Mucosa of stomach (tissue), 1 donor: Measurements from ENCODE around the gene EPG5.
"Not testable (repeated sequence)": the region's sequence is repeated elsewhere in the genome, so short reads cannot be mapped to it uniquely, and the experiment has no call there.

ENCODE experiments used
- H3K27me3 ChIP-seq: one replicate; pipeline ENCODE4 v1.7.0; 2013; ENCODE audit warnings: mild to moderate bottlenecking, low read length; ENCODE audit not compliant: control insufficient read depth, insufficient read depth
- H3K36me3 ChIP-seq: one replicate; pipeline ENCODE4 v1.7.0; 2013; ENCODE audit warnings: low read length; ENCODE audit not compliant: control insufficient read depth, insufficient read depth
- H3K4me1 ChIP-seq: one replicate; pipeline ENCODE4 v1.7.0; 2013; ENCODE audit warnings: mild to moderate bottlenecking, low read length; ENCODE audit not compliant: control insufficient read depth, insufficient read depth
- H3K4me3 ChIP-seq: one replicate; pipeline ENCODE4 v1.7.0; 2013; ENCODE audit warnings: low read length
- H3K9ac ChIP-seq: one replicate; pipeline ENCODE4 v1.7.0; 2013; ENCODE audit warnings: mild to moderate bottlenecking, low read length, moderate library complexity
- H3K9me3 ChIP-seq: one replicate; pipeline ENCODE4 v1.7.0; 2013; ENCODE audit warnings: mild to moderate bottlenecking, low read length, moderate library complexity; ENCODE audit not compliant: control insufficient read depth
- donor health status: Pancreatic carcinoma.

The EPG5 gene

GRCh38 chr18:45974088-45974536, 7.0 kb upstream of the EPG5 start:
- Histone ChIP-seq H3K36me3 (no peaks in the 10 kb centered on the region), H3K9ac (no peak overlapping the region), H3K27me3 (no peaks in the 10 kb centered on the region), H3K4me3 (no peak overlapping the region), H3K4me1 (no peaks in the 10 kb centered on the region), H3K9me3 (no peaks in the 10 kb centered on the region)

GRCh38 chr18:45964913-45965312, 2.2 kb downstream of the EPG5 start:
- H3K4me1 ChIP-seq = peaks cover 10% of the 10 kb centered on the region
- H3K27me3 ChIP-seq, H3K9ac ChIP-seq, H3K4me3 ChIP-seq, H3K9me3 ChIP-seq, H3K36me3 ChIP-seq: not testable (repeated sequence)

GRCh38 chr18:45962866-45963265, 4.3 kb downstream of the EPG5 start:
- no peak overlapping the region for H3K9ac ChIP-seq
- H3K4me1 ChIP-seq = peaks cover 10% of the 10 kb centered on the region
- H3K4me3 ChIP-seq = no peak overlapping the region
- H3K9me3 ChIP-seq = no peaks in the 10 kb centered on the region
- H3K27me3 ChIP-seq = no peaks in the 10 kb centered on the region
- H3K36me3 ChIP-seq = no peaks in the 10 kb centered on the region

- Histone ChIP-seq H3K4me1 (peaks cover 10% of the 10 kb centered on the region), H3K9me3 (no peaks in the 10 kb centered on the region), H3K27me3 (no peaks in the 10 kb centered on the region), H3K9ac (no peak overlapping the region), H3K36me3 (no peaks in the 10 kb centered on the region), H3K4me3 (no peak overlapping the region)
Observed at GRCh38 chr18:45962461-45962860, 4.7 kb downstream of the EPG5 start.

GRCh38 chr18:45959484-45959883, 7.6 kb downstream of the EPG5 start:
- H3K4me3 ChIP-seq, H3K4me1 ChIP-seq, H3K27me3 ChIP-seq, H3K9me3 ChIP-seq, H3K36me3 ChIP-seq, H3K9ac ChIP-seq: not testable (repeated sequence)

GRCh38 chr18:45958730-45959129, 8.4 kb downstream of the EPG5 start:
- Histone ChIP-seq H3K27me3 (no peaks in the 10 kb centered on the region), H3K9ac (no peak overlapping the region), H3K4me1 (peaks cover 5% of the 10 kb centered on the region), H3K4me3 (no peak overlapping the region), H3K9me3 (no peaks in the 10 kb centered on the region), H3K36me3 (no peaks in the 10 kb centered on the region)

GRCh38 chr18:45958027-45958426, 9.1 kb downstream of the EPG5 start:
- Histone ChIP-seq H3K4me3 (no peak overlapping the region), H3K36me3 (no peaks in the 10 kb centered on the region), H3K27me3 (no peaks in the 10 kb centered on the region), H3K4me1 (peaks cover 5% of the 10 kb centered on the region), H3K9me3 (no peaks in the 10 kb centered on the region), H3K9ac (no peak overlapping the region)

GRCh38 chr18:45957100-45957499, 10.0 kb downstream of the EPG5 start:
- Histone ChIP-seq H3K9ac (no peak overlapping the region), H3K27me3 (no peaks in the 10 kb centered on the region), H3K36me3 (no peaks in the 10 kb centered on the region), H3K4me3 (no peak overlapping the region), H3K9me3 (no peaks in the 10 kb centered on the region), H3K4me1 (no peaks in the 10 kb centered on the region)

- Histone ChIP-seq H3K27me3 (no peaks in the 10 kb centered on the region), H3K9me3 (no peaks in the 10 kb centered on the region), H3K36me3 (no peaks in the 10 kb centered on the region), H3K4me3 (no peak overlapping the region), H3K4me1 (no peaks in the 10 kb centered on the region), H3K9ac (no peak overlapping the region)
Observed at GRCh38 chr18:45954070-45954934, 12.8 kb downstream of the EPG5 start.

- Histone ChIP-seq H3K9ac (no peak overlapping the region), H3K27me3 (no peaks in the 10 kb centered on the region), H3K36me3 (peaks cover 4% of the 10 kb centered on the region), H3K4me3 (no peak overlapping the region), H3K4me1 (no peaks in the 10 kb centered on the region), H3K9me3 (no peaks in the 10 kb centered on the region)
Observed at GRCh38 chr18:45951016-45951714, 16.0 kb downstream of the EPG5 start.

GRCh38 chr18:45945669-45946068, 21.5 kb downstream of the EPG5 start:
- H3K9ac ChIP-seq = no peak overlapping the region
- H3K36me3 ChIP-seq = peaks cover 4% of the 10 kb centered on the region
- no peaks in the 10 kb centered on the region for H3K27me3 ChIP-seq
- no peaks in the 10 kb centered on the region for H3K4me1 ChIP-seq
- H3K9me3 ChIP-seq = no peaks in the 10 kb centered on the region
- H3K4me3 ChIP-seq = no peak overlapping the region

- Histone ChIP-seq H3K36me3 (peaks cover 4% of the 10 kb centered on the region), H3K9ac (no peak overlapping the region), H3K9me3 (no peaks in the 10 kb centered on the region), H3K27me3 (no peaks in the 10 kb centered on the region), H3K4me3 (no peak overlapping the region), H3K4me1 (no peaks in the 10 kb centered on the region)
Observed at GRCh38 chr18:45940724-45941123, 26.4 kb downstream of the EPG5 start.
